Embryonic facial prominence (tissue), 1 donor: ENCODE data around the gene RBM48.
"Not testable (repeated sequence)": the region's sequence is repeated elsewhere in the genome, so short reads cannot be mapped to it uniquely, and the experiment has no call there.

ENCODE experiments used
- DNase-seq: peaks from one replicate; pipeline ENCODE4 v3.0.0-alpha.2; 2016; ENCODE audit errors: extremely low spot score

RBM48 gene

DNA sequence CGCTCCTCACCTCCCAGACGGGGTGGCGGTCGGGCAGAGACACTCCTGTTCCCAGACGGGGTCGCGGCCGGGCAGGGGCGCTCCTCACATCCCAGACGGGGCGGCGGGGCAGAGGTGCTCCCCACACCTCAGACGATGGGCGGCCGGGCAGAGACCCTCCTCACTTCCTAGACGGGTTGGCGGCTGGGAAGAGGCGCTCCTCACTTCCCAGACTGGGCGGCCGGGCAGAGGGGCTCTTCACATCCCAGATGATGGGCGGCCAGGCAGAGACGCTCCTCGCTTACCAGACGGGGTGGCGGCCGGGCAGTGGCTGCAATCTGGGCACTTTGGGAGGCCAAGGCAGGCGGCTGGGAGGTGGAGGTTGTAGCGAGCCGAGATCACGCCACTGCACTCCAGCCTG is 16.5 kb downstream of the RBM48 start:
- not testable (repeated sequence) for DNase-seq

DNA sequence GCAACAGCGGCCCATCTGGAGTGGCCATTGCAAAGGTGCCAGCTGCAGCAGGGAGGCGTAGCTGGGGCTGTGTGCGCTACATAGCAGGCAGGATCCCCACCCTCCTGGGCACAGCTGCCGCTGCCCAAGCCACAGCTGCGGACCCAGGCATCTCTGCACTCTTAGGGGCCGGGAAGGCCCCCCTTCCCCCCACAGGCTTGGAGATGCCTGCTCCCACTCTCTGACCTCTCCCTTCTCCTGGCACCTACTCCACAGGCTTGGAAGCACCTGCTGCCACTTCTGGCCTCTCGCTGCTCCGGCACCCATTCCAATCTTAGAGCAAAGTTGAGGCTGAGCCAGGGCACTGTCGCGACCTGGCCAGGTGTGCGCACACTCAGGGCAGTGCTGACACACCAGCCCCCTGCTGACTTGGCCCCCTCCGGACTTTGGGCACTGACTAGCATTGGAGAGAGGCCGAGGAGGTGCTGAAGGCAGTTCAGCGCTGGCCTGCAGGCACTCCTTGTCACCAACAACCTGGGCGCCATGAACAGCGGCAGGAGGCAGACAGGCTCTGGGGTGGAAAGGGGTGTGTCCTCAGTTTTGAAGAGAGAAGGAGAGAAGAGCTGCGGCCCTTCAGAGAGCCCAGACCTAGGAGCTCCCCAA is 18.4 kb downstream of the RBM48 start:
- DNase-seq, result no peak

DNA sequence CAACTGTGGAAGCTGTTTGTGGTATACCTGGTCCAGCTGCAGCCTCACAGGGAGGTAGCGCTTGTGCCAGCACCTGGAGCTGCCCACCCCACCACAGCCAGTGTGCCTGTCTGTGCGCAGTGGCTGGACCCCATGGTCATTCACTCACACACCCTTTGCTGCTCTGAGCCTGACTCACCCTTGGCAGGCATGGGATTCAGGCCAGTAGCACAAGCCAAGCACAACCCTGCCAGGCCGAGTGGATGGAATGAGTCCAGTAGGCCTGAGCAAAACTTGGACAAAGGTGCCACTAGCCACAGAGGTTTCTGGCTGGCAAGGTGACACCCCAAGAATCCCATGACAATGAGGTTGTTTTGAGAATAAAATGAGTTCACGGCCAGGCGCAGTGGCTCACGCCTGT is 19.0 kb downstream of the RBM48 start:
- DNase-seq, result no peak

DNA sequence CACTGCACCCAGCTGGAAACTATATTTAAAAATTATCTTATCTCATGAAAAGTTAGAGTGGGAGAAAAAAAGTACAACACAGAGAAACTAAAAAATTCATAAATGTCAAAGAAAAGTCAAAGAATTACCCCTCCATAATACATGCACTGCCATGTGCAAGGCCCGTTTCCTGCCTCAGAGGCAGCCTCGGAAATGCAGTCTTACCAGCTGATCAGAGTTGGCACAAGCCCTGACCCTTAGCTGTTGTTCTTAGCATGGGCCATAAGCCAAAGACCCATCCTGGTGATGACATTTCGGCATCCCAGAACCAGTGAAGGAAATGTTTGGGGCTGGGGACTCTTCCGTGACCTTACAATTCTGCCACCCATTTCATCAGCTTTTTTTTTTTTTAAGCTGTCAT is 21.6 kb downstream of the RBM48 start:
- DNase-seq, result no peak

DNA sequence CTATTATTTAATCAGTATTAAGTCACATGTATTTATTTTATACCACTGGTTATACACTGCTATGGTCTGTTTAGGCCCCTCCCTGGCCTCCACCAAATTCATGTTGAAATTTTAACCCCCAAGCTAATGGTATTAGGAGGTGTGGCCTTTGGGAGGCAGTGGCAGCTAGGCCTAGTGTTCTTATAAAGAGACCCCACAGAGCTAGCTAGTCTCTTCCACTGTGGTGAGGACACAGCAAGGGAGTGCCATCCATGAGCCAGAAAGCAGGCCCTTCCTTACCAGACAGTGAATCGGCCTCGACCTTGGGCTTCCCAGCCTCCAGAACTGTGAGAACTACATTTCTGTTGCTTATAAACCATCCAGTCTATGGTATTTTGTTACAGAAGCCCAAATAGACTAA is 28.7 kb downstream of the RBM48 start:
- DNase-seq, result no peak

DNA sequence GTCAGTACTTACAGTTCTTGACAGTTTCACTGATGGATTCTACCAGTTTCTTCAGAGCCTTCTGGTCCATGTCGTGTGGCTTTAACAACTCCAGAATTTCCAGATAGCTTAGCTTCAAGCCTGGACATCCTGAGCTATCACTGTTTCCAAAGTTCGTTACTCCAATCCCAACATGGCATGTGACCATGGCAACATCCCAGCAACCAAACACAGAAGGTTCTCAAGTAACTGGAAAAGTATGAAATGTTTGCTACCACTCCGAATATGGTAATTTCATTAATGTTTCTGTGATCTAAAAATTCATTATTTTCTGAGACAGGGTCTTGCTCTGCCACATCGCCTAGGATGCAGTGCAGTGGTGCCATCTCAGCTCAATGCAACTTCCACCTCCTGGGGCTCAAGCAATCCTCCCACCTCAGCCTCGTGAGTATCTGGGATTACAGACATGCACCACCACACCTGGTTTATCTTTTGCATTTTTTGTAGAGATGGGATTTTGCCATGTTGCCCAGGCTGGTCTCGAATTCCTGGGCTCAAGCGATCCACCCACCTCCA is 29.3 kb downstream of the RBM48 start:
- no peak for DNase-seq

DNA sequence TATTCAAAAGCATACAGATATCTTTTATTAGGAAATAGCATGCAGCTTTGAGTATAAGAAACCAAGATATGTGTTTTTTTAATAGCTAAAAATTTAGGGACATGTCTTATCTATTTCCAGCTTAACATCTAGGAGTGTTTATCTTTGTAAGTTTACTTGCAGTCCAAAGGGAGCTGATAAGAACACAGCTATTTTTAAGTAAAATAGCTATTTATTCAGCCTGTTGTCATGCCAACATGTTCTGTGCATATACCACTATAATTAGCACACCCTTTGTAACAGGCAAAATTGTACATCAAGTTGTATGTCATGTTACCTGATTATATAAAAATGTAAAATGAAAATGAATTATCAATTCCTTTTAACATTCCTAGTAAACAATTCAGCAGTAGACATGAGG is 32.0 kb downstream of the RBM48 start:
- no peak for DNase-seq

DNA sequence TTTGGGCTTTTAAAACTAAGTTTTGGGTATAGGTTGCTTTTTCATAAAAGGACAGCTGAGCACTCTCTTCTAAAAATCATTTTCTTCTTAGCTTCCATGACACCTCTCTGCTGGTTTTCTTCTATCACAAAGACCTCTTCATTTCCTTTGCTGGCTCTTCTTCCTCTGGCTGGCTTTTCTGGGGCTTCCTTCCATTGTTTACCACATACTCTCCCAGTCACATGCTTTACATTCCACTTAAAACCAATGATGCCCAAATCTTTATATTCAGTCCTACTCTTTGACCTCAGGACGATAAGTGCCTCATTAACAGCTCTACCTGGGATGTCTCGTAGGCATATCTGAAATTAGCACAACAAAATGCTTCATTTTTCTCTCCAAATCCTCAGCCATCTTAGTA is 34.8 kb downstream of the RBM48 start:
- DNase-seq, result no peak

DNA sequence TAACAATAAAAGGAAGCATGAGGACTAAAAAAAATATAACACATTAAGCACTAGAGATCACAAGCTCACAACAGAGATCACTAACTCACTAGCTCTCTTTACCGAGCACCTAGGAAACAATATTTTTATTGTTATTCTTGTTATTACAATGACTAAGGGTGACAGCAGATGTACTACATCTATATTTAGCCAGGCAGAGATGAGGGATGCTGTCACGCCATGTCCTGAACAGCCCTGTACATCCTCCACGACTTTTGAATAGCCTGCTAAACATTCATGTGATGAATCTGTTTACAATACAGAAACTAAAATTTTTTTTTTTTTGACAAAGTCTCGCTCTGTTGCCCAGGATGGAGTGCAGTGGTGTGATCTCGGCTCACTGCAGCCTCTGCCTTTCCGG is 38.9 kb downstream of the RBM48 start:
- DNase-seq, result no peak

DNA sequence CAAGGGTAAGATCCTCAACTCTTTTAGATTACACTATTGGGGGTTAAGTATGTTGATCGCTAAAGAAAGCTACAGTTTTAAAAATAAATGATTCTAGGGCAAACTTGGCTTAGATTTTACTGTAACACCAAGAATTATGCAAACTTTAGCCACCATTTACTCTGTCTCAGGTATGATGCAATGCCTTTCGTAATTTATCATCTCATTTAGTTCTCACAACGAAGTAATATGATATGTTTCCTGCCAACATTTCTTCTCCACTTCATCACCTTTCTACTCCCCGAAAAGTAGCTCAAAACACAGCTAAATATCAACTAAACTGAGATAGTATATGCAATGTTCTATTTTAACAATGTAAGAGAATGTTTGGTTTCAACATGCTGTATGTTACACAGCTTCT is 40.5 kb downstream of the RBM48 start:
- no peak for DNase-seq

DNA sequence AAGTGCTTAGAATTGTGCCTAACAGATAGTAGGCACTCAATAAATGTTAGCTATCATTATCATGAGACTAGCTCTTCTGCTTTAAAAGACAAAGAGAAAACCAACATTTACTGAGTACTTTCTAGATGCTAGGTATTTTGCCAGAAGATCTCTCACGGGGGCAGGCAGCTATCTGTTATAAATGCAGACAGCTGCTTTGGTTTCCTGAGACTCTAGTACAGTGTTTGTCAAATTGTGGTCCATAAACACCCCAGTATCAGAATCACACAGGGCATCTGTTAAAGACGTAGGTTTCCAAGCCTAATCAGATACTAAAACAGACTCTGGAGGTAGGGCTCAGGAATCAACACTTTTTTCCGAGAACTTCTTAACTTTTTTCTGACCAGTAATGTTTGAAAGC is 47.7 kb downstream of the RBM48 start:
- DNase-seq, result no peak

DNA sequence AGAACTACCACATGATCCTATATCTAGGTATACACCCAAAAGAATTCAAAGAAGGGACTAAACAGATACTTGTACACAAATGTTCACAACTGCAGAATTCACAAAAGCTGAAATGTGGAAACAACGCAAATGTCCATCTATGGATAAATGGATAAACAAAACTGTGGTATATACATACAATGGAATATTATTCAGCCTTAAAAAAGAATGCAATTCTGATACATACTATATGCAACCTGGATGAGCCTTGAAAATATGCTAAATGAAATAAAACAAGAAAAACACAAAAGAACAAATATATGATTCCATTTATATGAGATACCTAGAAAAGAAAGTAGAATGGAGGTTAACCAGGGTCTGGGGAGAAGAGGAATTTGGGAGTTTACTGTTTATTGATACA is 54.4 kb downstream of the RBM48 start:
- no peak for DNase-seq

DNA sequence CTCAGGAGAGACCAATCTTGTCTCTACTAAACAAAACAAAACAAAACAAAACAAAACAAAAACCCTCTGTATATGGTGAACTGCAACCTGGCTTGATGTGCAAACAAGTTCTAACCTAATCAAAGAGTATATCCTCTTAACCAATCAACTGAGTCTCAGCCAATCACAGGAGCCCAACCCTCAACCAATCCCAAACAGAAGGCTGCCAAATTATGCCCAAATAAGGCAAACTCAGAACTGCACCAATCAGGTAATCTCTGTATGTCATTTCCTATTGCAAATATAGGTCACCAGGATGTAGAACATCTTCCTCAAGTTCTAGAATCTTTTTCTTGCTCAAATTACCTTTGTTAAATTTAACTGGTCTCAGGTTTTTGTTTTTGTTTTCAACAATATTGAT is 56.4 kb downstream of the RBM48 start:
- no peak for DNase-seq

DNA sequence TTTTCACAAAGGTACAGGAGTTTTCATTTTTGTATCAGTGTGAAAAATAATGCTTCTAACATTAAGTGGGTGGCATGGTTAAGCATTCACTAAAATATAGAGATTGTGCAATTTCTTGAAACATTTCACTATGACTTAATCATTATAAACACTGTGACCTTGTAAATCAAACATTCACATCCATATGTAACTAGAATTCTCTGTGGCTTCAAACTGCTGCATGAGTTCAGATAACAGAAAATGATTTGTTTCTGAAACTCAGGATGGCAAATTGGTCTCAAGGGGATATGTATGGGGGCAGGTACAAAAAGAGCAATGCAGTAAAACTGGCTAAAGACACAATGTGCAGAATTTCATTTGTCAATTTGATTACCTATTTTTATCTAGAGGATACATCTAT is 57.8 kb downstream of the RBM48 start:
- DNase-seq, result no peak

DNA sequence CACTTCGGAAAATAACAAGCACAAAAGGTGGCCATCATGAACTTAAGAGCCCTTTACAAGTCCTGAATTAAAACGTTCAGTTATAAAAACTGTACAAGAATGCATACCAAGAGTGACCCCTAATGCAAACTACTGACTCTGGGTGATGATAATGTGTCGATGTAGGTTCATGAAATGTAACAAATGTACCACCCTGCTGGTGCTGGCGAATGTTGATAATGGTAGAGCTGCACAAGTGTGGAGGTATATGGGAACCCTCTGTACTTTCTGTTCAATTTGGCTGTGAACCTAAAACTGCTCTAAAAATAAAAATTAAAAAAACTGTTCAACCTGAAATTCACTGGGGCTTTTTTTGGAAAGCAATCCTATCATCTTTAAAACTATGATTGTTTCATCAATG is 58.2 kb downstream of the RBM48 start:
- DNase-seq, result no peak
